B cell (primary cell): ENCODE results near the gene RGS7BP. TPM values are rescaled to one million over a fixed set of nuclear protein-coding genes. Genes with fewer than 3 reads are reported as not detected.

Source experiments
- ATAC-seq: fragments of 200-7000 bp; cut with Tn5 transposase; one replicate; pipeline ENCODE4 v1.10.0; 2021; ENCODE audit warnings: low read depth, mild to moderate bottlenecking, moderate number of reproducible peaks, moderate library complexity
- CTCF ChIA-PET: fragments of 350-600 bp; sonication (Branson Sonifier 250); formaldehyde crosslinking; loops from one replicate; lab custom pipeline; 2021; ENCODE audit warnings: antibody characterized with exemption, inconsistent platforms; lab: Charles Lee
- POLR2A ChIA-PET: fragments of 350-600 bp; sonication (Branson Sonifier 250); formaldehyde crosslinking; loops from one replicate; lab custom pipeline; 2021; ENCODE audit warnings: antibody characterized with exemption; lab: Charles Lee
- DNase-seq: peaks from one replicate; pipeline ENCODE4 v3.0.0; 2013
- H2AFZ ChIP-seq: 2 replicates; pipeline ENCODE4 v1.6.1; 2012; ENCODE audit warnings: mild to moderate bottlenecking, low read depth, low read length; ENCODE audit not compliant: insufficient read depth, poor library complexity, severe bottlenecking
- H3K27ac ChIP-seq, 2 donors: 1 replicate in 1 of 2; 2 replicates in 1 of 2; pipeline ENCODE4 v1.5.1; 2012 to 2013; ENCODE audit warnings: low read length in 2 of 2, mild to moderate bottlenecking in 2 of 2, moderate library complexity in 1 of 2
- H3K27me3 ChIP-seq, 4 experiments: fragments of 200-600 bp in 1 of 4; sonication (generic) in 1 of 4; replicated peaks in 1 of 4; 1 replicate in 2 of 4; 2 replicates in 2 of 4; pipeline versions ENCODE4 v1.6.1 to v1.7.0; 2013 to 2016; ENCODE audit warnings: low read length in 3 of 4, mild to moderate bottlenecking in 2 of 4, mixed read lengths in 1 of 4, moderate library complexity in 1 of 4; ENCODE audit not compliant: insufficient read depth in 4 of 4, control insufficient read depth in 3 of 4; ENCODE audit errors: control extremely low read depth in 1 of 4
- H3K36me3 ChIP-seq, 2 experiments: replicated peaks in 1 of 2; 1 replicate in 1 of 2; 2 replicates in 1 of 2; pipeline versions ENCODE4 v1.6.1 to v1.7.1; 2013; ENCODE audit warnings: low read length in 1 of 2; ENCODE audit not compliant: insufficient read depth in 2 of 2, control insufficient read depth in 1 of 2; ENCODE audit errors: control extremely low read depth in 1 of 2, extremely low read depth in 1 of 2
- H3K4me1 ChIP-seq, 2 donors: fragments of 200-600 bp in 1 of 2; sonication (generic) in 1 of 2; 1 replicate in 1 of 2; 2 replicates in 1 of 2; pipeline versions ENCODE4 v1.5.1 to v1.6.1; 2013 to 2017; ENCODE audit warnings: low read length in 2 of 2; ENCODE audit not compliant: control insufficient read depth in 2 of 2, insufficient read depth in 2 of 2
- H3K4me2 ChIP-seq: replicated peaks from 2 replicates; pipeline ENCODE3; 2012; ENCODE audit warnings: mild to moderate bottlenecking, low read depth, low read length; ENCODE audit not compliant: poor library complexity, severe bottlenecking
- H3K4me3 ChIP-seq, 5 experiments: fragments of 200-600 bp in 1 of 5; sonication (generic) in 1 of 5; 1 replicate in 3 of 5; 2 replicates in 2 of 5; pipeline versions ENCODE4 v1.5.1 to v1.7.0; 2011 to 2016; ENCODE audit warnings: low read length in 4 of 5, mild to moderate bottlenecking in 4 of 5, low read depth in 2 of 5, control low read depth in 1 of 5, moderate library complexity in 1 of 5; ENCODE audit not compliant: insufficient read depth in 1 of 5; ENCODE audit errors: control extremely low read depth in 1 of 5, extremely low read depth in 1 of 5
- H3K79me2 ChIP-seq: fragments of 200-600 bp; sonication (generic); one replicate; pipeline ENCODE4 v1.6.0; 2016; ENCODE audit warnings: low read length; ENCODE audit not compliant: control insufficient read depth, insufficient read depth
- H3K9ac ChIP-seq: fragments of 200-600 bp; sonication (generic); 2 replicates; pipeline ENCODE4 v1.6.1; 2017; ENCODE audit warnings: mild to moderate bottlenecking, low read length, moderate library complexity
- H3K9me3 ChIP-seq, 3 donors: one replicate each; pipeline versions ENCODE4 v1.6.1 to v1.7.1; 2013; ENCODE audit warnings: low read length in 2 of 3; ENCODE audit not compliant: control insufficient read depth in 2 of 3, insufficient read depth in 1 of 3; ENCODE audit errors: control extremely low read depth in 1 of 3
- H4K20me1 ChIP-seq: 2 replicates; pipeline ENCODE4 v1.6.0; 2012; ENCODE audit warnings: mild to moderate bottlenecking, low read length; ENCODE audit not compliant: insufficient read depth, control insufficient read depth, poor library complexity, severe bottlenecking
- H3K27ac Mint-ChIP-seq: one replicate; pipeline ENCODE4 v1.8.0; 2021; ENCODE audit warnings: mixed read lengths
- H3K27me3 Mint-ChIP-seq: one replicate; pipeline ENCODE4 v1.8.0; 2021; ENCODE audit warnings: mixed read lengths
- H3K4me1 Mint-ChIP-seq: one replicate; pipeline ENCODE4 v1.8.0; 2021; ENCODE audit warnings: mixed read lengths
- H3K4me3 Mint-ChIP-seq: one replicate; pipeline ENCODE4 v1.8.0; 2021; ENCODE audit warnings: mixed read lengths
- H3K9me3 Mint-ChIP-seq: one replicate; pipeline ENCODE4 v1.8.0; 2022; ENCODE audit warnings: mixed read lengths; ENCODE audit not compliant: insufficient read depth
- EZH2 ChIP-seq: IDR thresholded peaks from 2 replicates; pipeline ENCODE4 v1.6.1; 2012; ENCODE audit warnings: borderline replicate concordance, low read depth, mild to moderate bottlenecking, moderate library complexity, low read length; ENCODE audit not compliant: insufficient read depth, poor library complexity, severe bottlenecking
- WGBS: methylation state at CpG from one replicate; pipeline ENCODE4 v1.1.5; 2013; ENCODE audit warnings: missing lambda C conversion rate; ENCODE audit not compliant: insufficient coverage; 5-methylcytosine and 5-hydroxymethylcytosine counted together
- intact Hi-C: fragments of 100-400 bp; cut with micrococcal nuclease; formaldehyde crosslinking; loops from one replicate; pipeline ENCODE4 v1.10.0; 2022
- polyA plus RNA-seq: library from polyadenylated mRNA; depleted of rRNA; stranded (reverse); fragments of >200 nt; gene quantifications from 2 replicates; pipeline ENCODE4 v1.2.3, GENCODE V29; 2012
- total RNA-seq, 2 donors: library from RNA; stranded (reverse); fragments of 120-200 nt in 1 of 2; gene quantifications; 1 replicate in 1 of 2; 2 replicates in 1 of 2; pipeline versions ENCODE4 v1.2.3 to v1.2.4, GENCODE V29; 2013 to 2022
- TF ChIP-seq, protein P1 (sequence below): fragments of 200-600 bp; IDR thresholded peaks from one replicate; pipeline ENCODE4 v1.8.0; 2022; ENCODE audit warnings: antibody characterized with exemption, mild to moderate bottlenecking

RGS7BP gene
- total and polyA plus RNA-seq, 2 donors (not counting 1 experiment from before 2014, with no cell fraction given), result not detected

DNA sequence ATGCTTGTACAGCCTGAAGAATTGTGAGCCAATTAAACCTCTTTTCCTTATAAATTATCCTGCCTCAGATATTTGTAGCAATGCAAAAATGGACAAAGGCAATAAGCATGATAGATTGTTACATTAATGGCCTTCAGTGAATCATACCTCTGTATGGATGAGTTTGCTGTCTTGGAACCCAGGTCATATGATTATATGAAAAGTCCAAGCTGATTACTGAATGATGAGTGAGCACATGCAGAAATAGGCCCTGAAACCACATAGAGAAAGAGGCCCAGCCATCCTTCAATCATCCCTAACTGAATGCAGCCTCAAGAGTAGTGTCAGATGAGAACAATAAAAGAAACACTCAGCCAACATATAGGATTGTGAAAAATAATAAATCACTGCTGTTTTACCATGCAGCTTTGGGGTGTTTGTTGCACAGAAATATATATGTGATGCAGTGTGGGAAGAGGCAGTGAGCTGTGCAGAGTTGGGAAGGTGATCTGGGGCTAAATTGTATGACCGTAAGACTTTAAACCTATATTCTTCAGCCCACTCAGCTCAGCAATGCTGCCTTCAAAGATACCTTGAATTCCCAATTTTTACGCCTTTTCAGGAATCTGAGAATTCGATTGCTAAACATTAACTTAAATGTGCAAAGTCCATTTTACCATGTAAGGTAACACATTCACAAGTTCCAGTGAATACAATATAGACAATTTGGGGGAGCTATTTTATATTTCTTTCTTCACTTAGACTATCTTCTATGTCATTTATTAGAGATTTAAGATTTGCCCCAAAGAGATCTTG is 148.1 kb downstream of the RGS7BP start:
- Histone ChIP-seq H3K4me3 (no peak overlapping the region), H4K20me1 (no peaks in the 10 kb centered on the region), H3K9me3 (peaks cover 0 to 11% (median 5%) of the 10 kb centered on the region in 3 donors), H3K36me3 (no peaks in the 10 kb centered on the region), H2AFZ (no peak overlapping the region), H3K27me3 (no peaks in the 10 kb centered on the region), H3K27ac (no peak overlapping the region), H3K79me2 (no peaks in the 10 kb centered on the region), H3K4me1 (no peaks in the 10 kb centered on the region), H3K4me2 (no peak overlapping the region), H3K9ac (no peak overlapping the region)
- H3K9me3 Mint-ChIP-seq, result peaks cover 5% of the 10 kb centered on the region
- H3K4me1 Mint-ChIP-seq, result no peaks in the 10 kb centered on the region
- intact Hi-C loops, result no loop called here
- ChIA-PET CTCF (no interaction called here), POLR2A (no interaction called here)
- H3K27me3 Mint-ChIP-seq, result no peaks in the 10 kb centered on the region
- H3K27ac Mint-ChIP-seq, result no peak overlapping the region
- H3K4me3 Mint-ChIP-seq, result no peak overlapping the region
- no peak for TF ChIP-seq EZH2
- TF ChIP-seq, protein P1, sequence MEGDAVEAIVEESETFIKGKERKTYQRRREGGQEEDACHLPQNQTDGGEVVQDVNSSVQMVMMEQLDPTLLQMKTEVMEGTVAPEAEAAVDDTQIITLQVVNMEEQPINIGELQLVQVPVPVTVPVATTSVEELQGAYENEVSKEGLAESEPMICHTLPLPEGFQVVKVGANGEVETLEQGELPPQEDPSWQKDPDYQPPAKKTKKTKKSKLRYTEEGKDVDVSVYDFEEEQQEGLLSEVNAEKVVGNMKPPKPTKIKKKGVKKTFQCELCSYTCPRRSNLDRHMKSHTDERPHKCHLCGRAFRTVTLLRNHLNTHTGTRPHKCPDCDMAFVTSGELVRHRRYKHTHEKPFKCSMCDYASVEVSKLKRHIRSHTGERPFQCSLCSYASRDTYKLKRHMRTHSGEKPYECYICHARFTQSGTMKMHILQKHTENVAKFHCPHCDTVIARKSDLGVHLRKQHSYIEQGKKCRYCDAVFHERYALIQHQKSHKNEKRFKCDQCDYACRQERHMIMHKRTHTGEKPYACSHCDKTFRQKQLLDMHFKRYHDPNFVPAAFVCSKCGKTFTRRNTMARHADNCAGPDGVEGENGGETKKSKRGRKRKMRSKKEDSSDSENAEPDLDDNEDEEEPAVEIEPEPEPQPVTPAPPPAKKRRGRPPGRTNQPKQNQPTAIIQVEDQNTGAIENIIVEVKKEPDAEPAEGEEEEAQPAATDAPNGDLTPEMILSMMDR, result no peak
- DNase-seq (no peak), ATAC-seq (no peak)
- 90% methylated on average over 2 of the region's 3 CpGs for WGBS

DNA sequence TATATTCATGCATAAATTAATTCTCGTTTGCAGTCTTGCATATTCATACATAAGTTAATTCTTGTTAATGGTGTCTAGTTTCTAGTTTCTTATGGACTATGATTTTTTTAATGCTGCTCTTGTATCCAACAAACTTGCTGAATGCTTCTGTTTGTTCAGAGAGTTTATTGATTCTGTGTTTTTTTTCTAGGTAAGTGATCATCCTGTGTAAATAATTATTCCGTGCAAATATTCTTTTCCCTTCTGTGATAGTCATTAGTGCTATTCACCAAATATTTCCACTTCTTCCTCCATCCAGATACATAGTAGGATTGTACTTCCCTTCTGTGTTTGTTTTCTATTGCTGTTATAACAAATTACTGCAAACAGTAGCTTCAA is 148.7 kb downstream of the RGS7BP start:
- CTCF ChIA-PET, result no interaction called here
- H3K9me3 ChIP-seq, result peaks cover 0 to 11% (median 5%) of the 10 kb centered on the region in 3 donors
- no peak for ATAC-seq
- intact Hi-C loops, result no loop called here
- no peaks in the 10 kb centered on the region for H3K4me1 ChIP-seq
- H3K9ac ChIP-seq, result no peak overlapping the region
- no peak for DNase-seq
- Mint-ChIP-seq H3K27me3 (no peaks in the 10 kb centered on the region), H3K9me3 (peaks cover 5% of the 10 kb centered on the region), H3K27ac (no peak overlapping the region), H3K4me3 (no peak overlapping the region), H3K4me1 (no peaks in the 10 kb centered on the region)
- H3K27ac ChIP-seq, result no peak overlapping the region
- no peaks in the 10 kb centered on the region for H3K79me2 ChIP-seq
- H3K4me2 ChIP-seq, result no peak overlapping the region
- no peaks in the 10 kb centered on the region for H3K27me3 ChIP-seq
- no CpG with 5 or more reads among the region's 2 CpGs for WGBS
- POLR2A ChIA-PET, result no interaction called here
- no peaks in the 10 kb centered on the region for H4K20me1 ChIP-seq
- H2AFZ ChIP-seq, result no peak overlapping the region
- no peak for TF ChIP-seq EZH2
- TF ChIP-seq, protein P1, result no peak
- H3K4me3 ChIP-seq, result no peak overlapping the region
- no peaks in the 10 kb centered on the region for H3K36me3 ChIP-seq
